Mucosa of gallbladder (tissue), 1 donor: Measurements from ENCODE around the gene DAD1. TPM values are rescaled to one million over a fixed set of nuclear protein-coding genes. Genes with fewer than 3 reads are reported as not detected.
A peak's percentile ranks its signal among the peaks of the same experiment; 100 is the strongest.

Experiments used
- DNase-seq: peaks from one replicate; pipeline ENCODE4 v3.0.0-alpha.2; 2020; ENCODE audit warnings: low spot score
- total RNA-seq: library from RNA; stranded (reverse); gene quantifications from one replicate; pipeline ENCODE4 v1.2.1, GENCODE V29; 2021
- donor health status: DM: no; HTN: no; CAD: no.

DAD1 gene
- total RNA-seq, 1 donor from 2014 or later, result 235 TPM

GRCh38 chr14:22536853-22537338 is 52.1 kb downstream of the DAD1 start:
- peak; percentile 65 for DNase-seq

- no peak for DNase-seq
Observed at GRCh38 chr14:22535916-22536315, 53.1 kb downstream of the DAD1 start.

- no peak for DNase-seq
Observed at GRCh38 chr14:22535126-22535525, 53.9 kb downstream of the DAD1 start.

GRCh38 chr14:22534547-22534946 is 54.5 kb downstream of the DAD1 start:
- no peak for DNase-seq

- no peak for DNase-seq
Observed at GRCh38 chr14:22533739-22534359, 55.2 kb downstream of the DAD1 start.

- no peak for DNase-seq
Observed at GRCh38 chr14:22533057-22533704, 55.8 kb downstream of the DAD1 start.

- no peak for DNase-seq
Observed at GRCh38 chr14:22532345-22533056, 56.5 kb downstream of the DAD1 start.

GRCh38 chr14:22531451-22532344 is 57.3 kb downstream of the DAD1 start:
- DNase-seq, result no peak

GRCh38 chr14:22530127-22530526 is 58.9 kb downstream of the DAD1 start:
- DNase-seq, result no peak

GRCh38 chr14:22526744-22527143 is 62.3 kb downstream of the DAD1 start:
- no peak for DNase-seq

GRCh38 chr14:22526218-22526617 is 62.8 kb downstream of the DAD1 start:
- no peak for DNase-seq

GRCh38 chr14:22524784-22525161 is 64.3 kb downstream of the DAD1 start:
- DNase-seq, result no peak

- DNase-seq, result no peak
Observed at GRCh38 chr14:22524115-22524783, 64.8 kb downstream of the DAD1 start.

GRCh38 chr14:22523283-22523682 is 65.7 kb downstream of the DAD1 start:
- DNase-seq, result no peak

GRCh38 chr14:22522466-22522957 is 66.5 kb downstream of the DAD1 start:
- no peak for DNase-seq

- peak; percentile 58 for DNase-seq
Observed at GRCh38 chr14:22521449-22522239, 67.4 kb downstream of the DAD1 start.

- no peak for DNase-seq
Observed at GRCh38 chr14:22520796-22521195, 68.2 kb downstream of the DAD1 start.

GRCh38 chr14:22519877-22520685 is 68.9 kb downstream of the DAD1 start:
- DNase-seq, result no peak

GRCh38 chr14:22518073-22518472 is 71.0 kb downstream of the DAD1 start:
- no peak for DNase-seq
